Measurements from ENCODE around the gene SLC25A51. TPM values are rescaled to one million over a fixed set of nuclear protein-coding genes. Genes with fewer than 3 reads are reported as not detected.

The SLC25A51 gene
- polyA plus RNA-seq, 1 donor from 2014 or later, result 26.8 TPM

DNA sequence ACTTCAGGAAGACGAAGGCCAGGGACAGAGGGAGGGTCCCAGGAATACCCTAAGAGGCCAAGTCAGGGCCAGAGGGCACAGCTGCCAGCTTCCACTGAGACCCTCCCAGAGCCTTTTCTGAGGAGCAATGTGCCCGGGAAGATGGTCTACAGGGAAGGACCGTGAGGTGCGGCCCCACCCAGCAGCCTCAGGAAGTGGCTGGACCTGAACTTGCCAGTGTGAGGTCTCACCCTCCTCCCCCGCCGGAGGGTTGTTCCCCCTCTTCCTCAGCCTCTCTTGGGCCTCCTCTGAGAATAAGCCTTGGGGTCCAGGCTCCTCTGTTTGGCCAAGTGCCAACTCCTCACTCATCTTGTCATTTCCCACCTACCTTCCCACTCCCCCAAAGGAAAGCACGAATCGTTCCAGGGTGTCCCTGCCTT lies 13.4 kb upstream of the SLC25A51 start:
- no peak overlapping the region for H3K27ac ChIP-seq (ENCODE audit: low read length)
- peaks cover 7% of the 10 kb centered on the region for H3K79me2 ChIP-seq (replicated peaks; ENCODE audit: insufficient read depth, low read length)
- H3K9me2 ChIP-seq (ENCODE audit: insufficient read depth, low read length), result no peaks in the 10 kb centered on the region
- H3K4me3 ChIP-seq (ENCODE audit: low read length), result no peak overlapping the region
- TF ChIP-seq POLR2AphosphoS5 (IDR thresholded peaks at IDR 0.05) (no peak), EZH2 (IDR thresholded peaks at IDR 0.05; ENCODE audit: borderline replicate concordance, insufficient read depth, low read length, poor library complexity, severe bottlenecking) (no peak), SMC3 (conservative IDR thresholded peaks at IDR 0.05; ENCODE audit: poor library complexity) (no peak), MXI1 (conservative IDR thresholded peaks at IDR 0.05; ENCODE audit: poor library complexity, severe bottlenecking) (no peak), EP300 (conservative IDR thresholded peaks at IDR 0.05; ENCODE audit: poor library complexity, severe bottlenecking) (no peak), TAF1 (IDR thresholded peaks at IDR 0.05; ENCODE audit: low read depth) (no peak), RAD21 (conservative IDR thresholded peaks at IDR 0.05) (no peak)
- TF ChIP-seq, protein P1, sequence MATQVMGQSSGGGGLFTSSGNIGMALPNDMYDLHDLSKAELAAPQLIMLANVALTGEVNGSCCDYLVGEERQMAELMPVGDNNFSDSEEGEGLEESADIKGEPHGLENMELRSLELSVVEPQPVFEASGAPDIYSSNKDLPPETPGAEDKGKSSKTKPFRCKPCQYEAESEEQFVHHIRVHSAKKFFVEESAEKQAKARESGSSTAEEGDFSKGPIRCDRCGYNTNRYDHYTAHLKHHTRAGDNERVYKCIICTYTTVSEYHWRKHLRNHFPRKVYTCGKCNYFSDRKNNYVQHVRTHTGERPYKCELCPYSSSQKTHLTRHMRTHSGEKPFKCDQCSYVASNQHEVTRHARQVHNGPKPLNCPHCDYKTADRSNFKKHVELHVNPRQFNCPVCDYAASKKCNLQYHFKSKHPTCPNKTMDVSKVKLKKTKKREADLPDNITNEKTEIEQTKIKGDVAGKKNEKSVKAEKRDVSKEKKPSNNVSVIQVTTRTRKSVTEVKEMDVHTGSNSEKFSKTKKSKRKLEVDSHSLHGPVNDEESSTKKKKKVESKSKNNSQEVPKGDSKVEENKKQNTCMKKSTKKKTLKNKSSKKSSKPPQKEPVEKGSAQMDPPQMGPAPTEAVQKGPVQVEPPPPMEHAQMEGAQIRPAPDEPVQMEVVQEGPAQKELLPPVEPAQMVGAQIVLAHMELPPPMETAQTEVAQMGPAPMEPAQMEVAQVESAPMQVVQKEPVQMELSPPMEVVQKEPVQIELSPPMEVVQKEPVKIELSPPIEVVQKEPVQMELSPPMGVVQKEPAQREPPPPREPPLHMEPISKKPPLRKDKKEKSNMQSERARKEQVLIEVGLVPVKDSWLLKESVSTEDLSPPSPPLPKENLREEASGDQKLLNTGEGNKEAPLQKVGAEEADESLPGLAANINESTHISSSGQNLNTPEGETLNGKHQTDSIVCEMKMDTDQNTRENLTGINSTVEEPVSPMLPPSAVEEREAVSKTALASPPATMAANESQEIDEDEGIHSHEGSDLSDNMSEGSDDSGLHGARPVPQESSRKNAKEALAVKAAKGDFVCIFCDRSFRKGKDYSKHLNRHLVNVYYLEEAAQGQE (IDR thresholded peaks at IDR 0.05; ENCODE audit: borderline replicate concordance), result no peak
- TF ChIP-seq, protein P2, sequence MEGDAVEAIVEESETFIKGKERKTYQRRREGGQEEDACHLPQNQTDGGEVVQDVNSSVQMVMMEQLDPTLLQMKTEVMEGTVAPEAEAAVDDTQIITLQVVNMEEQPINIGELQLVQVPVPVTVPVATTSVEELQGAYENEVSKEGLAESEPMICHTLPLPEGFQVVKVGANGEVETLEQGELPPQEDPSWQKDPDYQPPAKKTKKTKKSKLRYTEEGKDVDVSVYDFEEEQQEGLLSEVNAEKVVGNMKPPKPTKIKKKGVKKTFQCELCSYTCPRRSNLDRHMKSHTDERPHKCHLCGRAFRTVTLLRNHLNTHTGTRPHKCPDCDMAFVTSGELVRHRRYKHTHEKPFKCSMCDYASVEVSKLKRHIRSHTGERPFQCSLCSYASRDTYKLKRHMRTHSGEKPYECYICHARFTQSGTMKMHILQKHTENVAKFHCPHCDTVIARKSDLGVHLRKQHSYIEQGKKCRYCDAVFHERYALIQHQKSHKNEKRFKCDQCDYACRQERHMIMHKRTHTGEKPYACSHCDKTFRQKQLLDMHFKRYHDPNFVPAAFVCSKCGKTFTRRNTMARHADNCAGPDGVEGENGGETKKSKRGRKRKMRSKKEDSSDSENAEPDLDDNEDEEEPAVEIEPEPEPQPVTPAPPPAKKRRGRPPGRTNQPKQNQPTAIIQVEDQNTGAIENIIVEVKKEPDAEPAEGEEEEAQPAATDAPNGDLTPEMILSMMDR (IDR thresholded peaks at IDR 0.05; ENCODE audit: poor library complexity, severe bottlenecking), result no peak
- no peaks in the 10 kb centered on the region for H3K9me3 ChIP-seq (ENCODE audit: low read length)
- no peaks in the 10 kb centered on the region for H3F3A ChIP-seq (ENCODE audit: insufficient read depth, low read length, poor library complexity, severe bottlenecking)
- no peaks in the 10 kb centered on the region for H3K36me3 ChIP-seq (ENCODE audit: insufficient read depth, low read length)
- no peaks in the 10 kb centered on the region for H3K27me3 ChIP-seq (ENCODE audit: insufficient read depth, low read depth, low read length)
- no peak overlapping the region for H3K4me2 ChIP-seq (ENCODE audit: low read length)
- no peak overlapping the region for H3K9ac ChIP-seq (ENCODE audit: low read length)
- no peaks in the 10 kb centered on the region for H4K20me1 ChIP-seq (ENCODE audit: insufficient read depth)
- no peak overlapping the region for H2AFZ ChIP-seq (ENCODE audit: low read depth, low read length)

DNA sequence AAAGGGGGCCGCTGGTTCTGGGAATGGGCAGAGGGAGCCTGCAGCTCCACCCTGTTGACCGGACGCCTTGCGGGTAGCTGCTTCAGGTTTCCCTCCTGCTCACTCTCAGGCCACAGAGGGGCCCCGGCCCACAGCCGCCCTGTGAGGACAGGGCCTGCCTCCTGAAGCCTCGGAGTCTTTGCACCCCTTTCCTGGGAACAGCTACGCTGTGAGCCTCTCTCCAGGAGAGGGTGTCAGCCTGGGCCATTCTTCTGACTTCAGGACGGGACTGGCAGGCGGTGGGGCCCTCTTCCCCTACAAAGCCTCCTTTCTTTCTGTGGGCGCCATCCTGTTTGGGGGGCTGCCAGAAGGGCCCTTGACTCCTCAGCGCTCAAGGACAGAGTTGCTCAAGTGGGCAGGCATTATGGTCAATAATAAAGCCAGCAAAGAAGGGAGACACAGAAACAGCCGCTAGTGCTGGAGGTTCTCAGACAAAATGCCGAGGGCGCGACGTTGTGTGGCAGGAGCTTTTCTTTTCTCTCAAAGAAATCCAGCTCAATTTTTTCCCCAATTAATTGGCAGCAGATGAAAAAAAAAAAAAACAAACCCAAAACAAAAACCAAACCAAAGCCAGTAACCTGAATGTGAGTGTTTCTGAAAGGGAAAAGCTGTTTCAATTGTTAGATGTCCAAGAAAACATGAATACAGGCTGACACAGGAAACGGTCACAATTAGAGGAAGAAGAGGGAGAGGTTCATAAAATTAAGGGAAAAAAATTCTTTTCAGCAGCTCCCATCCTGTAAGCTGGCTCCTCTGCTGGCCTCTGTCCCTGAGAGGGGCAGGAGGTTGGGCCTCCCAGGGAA lies 12.8 kb upstream of the SLC25A51 start:
- TF ChIP-seq, protein P1 (IDR thresholded peaks at IDR 0.05; ENCODE audit: borderline replicate concordance), result no peak
- TF ChIP-seq MXI1 (conservative IDR thresholded peaks at IDR 0.05; ENCODE audit: poor library complexity, severe bottlenecking), result no peak
- no peak for TF ChIP-seq SMC3 (conservative IDR thresholded peaks at IDR 0.05; ENCODE audit: poor library complexity)
- TF ChIP-seq, protein P2 (IDR thresholded peaks at IDR 0.05; ENCODE audit: poor library complexity, severe bottlenecking), result no peak
- no peak for TF ChIP-seq EZH2 (IDR thresholded peaks at IDR 0.05; ENCODE audit: borderline replicate concordance, insufficient read depth, low read length, poor library complexity, severe bottlenecking)
- TF ChIP-seq POLR2AphosphoS5 (IDR thresholded peaks at IDR 0.05), result no peak
- no peak for TF ChIP-seq TAF1 (IDR thresholded peaks at IDR 0.05; ENCODE audit: low read depth)
- TF ChIP-seq EP300 (conservative IDR thresholded peaks at IDR 0.05; ENCODE audit: poor library complexity, severe bottlenecking), result no peak
- no peak for TF ChIP-seq RAD21 (conservative IDR thresholded peaks at IDR 0.05)
- Histone ChIP-seq H3K9me2 (ENCODE audit: insufficient read depth, low read length) (no peaks in the 10 kb centered on the region), H2AFZ (ENCODE audit: low read depth, low read length) (no peak overlapping the region), H3K27ac (ENCODE audit: low read length) (no peak overlapping the region), H3F3A (ENCODE audit: insufficient read depth, low read length, poor library complexity, severe bottlenecking) (no peaks in the 10 kb centered on the region), H3K9me3 (ENCODE audit: low read length) (no peaks in the 10 kb centered on the region), H4K20me1 (ENCODE audit: insufficient read depth) (no peaks in the 10 kb centered on the region), H3K36me3 (ENCODE audit: insufficient read depth, low read length) (no peaks in the 10 kb centered on the region), H3K9ac (ENCODE audit: low read length) (no peak overlapping the region), H3K4me3 (ENCODE audit: low read length) (no peak overlapping the region), H3K4me2 (ENCODE audit: low read length) (no peak overlapping the region), H3K79me2 (replicated peaks; ENCODE audit: insufficient read depth, low read length) (peaks cover 5% of the 10 kb centered on the region), H3K27me3 (ENCODE audit: insufficient read depth, low read depth, low read length) (no peaks in the 10 kb centered on the region)
